IPS DF 4.7 (cell line): ENCODE data around the gene PGA5.

Source experiments
- DNase-seq: peaks from one replicate; pipeline ENCODE4 v3.0.0-alpha.2; 2013; ENCODE audit warnings: low spot score; ENCODE audit errors: extremely low read depth

The PGA5 gene

DNA sequence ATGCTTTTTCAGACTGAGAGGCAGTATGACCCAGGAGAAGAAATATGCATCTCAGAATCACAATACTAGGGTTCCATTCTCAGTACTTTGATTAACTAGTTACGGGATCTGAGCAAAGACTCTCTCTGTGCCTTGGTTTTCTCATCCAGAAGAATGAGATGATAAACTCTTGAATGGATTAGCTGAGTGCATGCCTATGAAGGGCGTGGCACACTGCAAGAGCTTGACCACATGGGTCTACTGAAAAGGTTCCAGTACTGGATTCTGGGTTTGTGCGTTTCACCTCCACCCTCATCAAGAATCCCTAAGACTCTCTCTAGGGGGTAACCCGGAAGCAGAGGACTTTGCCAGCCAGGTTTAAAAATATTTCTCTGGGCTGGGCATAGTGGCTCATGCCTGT, 25.6 kb downstream of the PGA5 start:
- DNase-seq = no peak

DNA sequence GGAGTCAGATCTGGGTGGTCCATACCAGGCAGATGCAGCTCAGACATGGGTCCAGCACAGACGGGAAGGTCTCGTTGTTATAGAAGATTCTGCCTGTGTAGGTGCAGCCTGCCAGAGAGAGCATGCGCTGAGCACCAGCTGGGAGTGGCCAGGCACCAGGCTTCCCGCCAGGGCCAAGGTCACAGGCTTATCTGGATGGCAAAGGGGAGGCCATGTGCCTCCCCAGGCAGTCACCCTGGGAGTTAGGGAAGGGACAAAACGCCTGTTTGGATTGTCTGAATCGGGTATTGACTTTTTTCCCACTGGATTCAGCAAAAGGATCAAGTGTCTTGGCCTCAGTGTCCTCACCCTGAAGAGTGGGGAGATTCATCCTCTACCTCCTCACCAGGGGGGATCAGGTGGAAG, 26.5 kb downstream of the PGA5 start:
- no peak for DNase-seq

DNA sequence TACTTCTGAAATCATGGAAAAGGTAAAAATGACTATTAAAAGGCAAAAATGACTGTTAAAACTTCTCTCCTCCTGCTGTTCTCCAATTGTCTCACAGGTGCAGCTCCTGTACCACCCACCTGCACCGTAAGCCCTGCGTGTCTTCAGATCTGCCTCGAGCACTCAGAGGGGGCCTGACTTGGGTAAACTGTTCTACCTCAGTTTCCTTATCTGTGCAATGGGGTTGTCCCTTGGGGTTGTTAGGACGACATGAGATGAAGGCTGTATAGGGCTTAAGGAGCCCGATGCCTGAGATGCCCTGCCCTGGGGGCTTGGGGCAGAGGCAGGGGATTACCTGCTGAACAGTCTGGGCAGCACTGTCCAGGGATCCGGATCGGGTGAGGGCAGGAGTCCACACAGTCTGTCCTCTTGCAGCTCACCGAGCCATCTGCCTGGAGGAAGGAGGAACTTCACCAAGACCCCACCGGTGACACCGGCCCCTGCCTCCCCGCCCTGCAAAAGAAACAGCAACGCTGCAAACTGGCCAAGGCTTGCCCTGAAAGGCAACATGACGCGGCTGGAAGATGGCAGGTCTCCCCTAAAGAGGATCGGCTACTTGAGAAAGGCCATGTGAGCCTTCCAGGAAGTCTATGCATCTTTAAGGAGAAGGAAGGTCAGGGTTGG, 27.7 kb downstream of the PGA5 start:
- DNase-seq = no peak

DNA sequence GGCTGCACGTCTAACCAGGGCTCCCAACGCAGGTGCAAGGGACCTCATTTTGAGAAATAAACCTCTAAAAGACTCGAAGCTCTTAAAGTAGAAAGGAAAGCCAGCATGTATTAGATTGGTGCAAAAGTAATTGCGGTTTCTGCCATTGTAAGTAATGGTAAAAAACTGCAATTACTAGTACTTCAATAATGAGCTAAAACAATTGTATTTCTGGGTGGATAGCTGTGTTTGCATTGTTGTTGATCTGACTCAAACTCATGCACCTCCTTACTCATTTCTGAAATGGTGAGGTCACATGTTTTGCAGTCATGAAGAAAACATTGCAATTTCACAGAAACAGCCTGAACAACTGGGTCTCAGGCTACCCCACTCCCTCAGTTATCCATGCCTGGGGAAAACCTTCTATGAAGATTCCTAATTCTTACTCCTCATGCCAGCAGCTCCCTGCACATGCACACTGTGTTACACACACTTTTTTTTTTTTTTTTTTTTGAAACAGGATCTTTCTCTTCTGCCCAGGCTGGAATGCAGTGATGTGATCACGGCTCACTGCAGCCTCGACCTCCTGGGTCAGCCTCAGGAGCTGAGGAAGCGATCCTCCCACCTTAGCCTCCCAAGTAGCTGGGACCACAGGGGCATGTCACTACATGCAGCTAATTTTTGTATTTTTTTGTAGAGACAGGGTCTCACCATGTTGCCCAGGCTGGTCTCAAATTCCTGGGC, 29.5 kb downstream of the PGA5 start:
- DNase-seq = no peak

DNA sequence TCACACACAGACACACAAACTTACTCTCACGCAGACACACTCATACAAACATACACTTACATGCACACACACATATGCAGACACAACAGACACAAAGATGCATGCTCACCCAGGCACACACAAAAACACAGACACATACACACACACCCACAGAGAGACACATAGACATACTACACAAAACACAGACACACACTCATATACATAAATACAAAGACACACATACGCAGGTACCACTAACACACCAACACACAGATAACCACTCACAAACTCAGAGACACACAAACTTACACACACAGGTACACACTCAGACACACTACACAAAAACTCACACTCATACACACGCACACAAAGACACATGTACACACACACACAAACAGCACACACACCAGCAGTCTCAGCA, 31.8 kb downstream of the PGA5 start:
- no peak for DNase-seq

DNA sequence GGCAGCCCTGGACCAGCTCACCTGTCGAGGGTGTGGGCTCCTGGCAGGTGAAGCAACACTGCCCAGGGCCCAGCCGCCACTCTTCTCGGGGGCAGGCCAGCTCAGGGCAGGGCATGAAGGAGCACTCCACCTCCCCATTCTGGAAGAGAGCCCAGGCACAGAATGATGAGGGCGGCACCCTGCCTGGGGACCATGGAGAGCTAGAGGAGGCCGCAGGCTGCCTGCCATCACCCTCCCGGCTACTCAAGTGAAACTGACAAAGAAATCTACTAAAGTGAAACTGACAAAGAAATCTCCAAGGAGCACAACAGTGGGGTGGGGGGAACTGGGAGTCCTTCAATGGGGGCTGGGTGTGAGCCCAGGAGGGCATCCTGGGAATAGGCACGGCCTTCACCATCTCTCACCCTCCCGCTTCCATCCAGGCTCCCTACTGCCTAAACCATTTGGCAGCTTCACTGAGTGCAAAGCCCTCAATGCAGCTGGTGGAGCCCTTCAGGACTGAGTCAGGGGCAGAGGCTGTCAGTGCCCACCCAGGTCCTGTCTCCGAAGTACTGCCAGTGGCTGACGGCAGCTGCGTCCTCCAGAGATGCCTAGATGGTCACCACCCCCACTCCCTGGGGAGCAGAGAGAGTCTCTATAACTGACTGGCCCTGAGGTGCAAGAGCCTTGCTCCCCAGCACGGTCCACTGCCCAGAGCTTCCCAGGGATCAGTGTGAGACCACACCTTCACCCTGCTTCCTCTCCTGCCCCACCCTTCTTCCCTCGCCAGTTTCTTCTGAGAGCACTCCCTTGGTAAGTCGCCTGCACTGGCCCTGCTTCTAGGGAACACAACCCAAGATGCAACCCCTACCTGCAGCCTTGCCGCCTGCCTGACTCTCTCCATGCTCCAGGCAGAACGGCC, 32.5 kb downstream of the PGA5 start:
- no peak for DNase-seq

DNA sequence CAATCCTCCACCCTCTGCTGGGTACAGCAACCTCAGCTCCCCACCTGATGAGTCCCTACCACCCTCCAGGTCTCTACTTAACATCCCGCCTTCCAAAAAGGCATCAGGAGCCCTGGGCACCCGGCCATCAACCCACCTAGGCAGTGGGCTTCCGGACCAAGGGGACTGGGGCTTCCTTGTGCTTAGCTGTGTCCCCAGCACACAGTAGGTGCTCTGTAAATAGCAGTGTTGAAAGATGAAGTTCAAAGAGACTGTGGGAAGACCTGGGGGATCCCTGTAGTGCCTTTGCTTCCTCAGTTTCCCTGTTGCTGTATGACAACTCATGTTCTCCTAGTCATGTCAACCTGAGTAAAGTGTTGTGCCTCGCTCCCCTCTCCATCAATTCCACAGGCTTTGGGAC, 33.1 kb downstream of the PGA5 start:
- no peak for DNase-seq

DNA sequence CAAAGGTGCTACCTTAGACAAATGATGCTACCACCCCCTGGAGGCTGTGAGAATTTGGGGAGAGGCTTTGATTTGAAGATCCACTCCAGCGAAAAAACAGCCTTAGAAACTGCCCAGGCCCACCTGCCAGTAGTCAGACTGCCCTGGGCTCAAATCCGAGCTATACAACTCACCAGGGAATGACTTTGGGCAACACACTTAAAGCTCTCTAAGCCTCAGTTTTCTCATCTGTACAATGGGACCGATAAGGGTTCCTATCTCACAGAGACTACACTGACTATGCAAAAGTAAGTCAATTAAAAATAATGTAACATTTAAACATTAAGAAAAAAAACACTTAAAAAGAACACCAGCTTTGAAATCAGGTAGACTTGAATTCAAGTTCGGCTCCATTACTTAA, 34.2 kb downstream of the PGA5 start:
- DNase-seq = no peak

DNA sequence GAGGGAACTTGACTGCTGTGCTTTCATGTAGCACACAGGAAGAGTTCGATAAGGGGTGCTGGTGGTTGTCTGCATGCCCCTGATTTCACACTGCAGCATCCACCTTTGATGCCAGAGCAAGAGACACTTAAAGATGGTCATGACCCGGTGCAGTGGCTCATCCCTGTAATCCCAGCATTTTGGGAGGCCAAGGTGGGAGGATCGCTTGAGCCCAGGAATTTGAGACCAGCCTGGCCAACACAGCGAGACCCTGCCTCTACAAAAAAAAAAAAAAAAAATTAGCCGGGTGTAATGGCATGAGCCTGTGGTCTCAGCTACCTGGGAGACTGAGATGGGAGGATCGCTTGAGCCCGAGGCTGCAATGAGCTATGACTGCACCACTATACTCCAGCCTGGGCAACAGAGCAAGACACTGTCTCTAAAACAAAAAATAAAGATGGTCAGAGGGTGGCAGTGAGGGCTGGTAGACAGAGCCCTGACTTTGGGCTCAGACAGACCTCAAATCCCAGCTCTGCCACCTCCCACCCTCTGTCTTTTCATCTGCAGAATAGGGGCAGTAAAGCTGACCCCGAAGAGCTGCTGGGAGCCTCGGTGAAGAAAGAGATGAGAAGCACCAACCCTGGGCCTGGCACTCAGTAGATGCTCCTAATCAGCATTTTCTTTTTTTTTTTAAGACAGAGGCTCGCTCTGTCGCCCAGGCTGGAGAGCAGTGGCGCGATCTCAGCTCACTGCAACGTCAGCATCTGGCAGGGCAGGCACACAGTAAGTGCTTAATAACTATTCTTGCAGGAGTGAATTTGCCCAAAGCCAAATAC, 36.4 kb downstream of the PGA5 start:
- no peak for DNase-seq

DNA sequence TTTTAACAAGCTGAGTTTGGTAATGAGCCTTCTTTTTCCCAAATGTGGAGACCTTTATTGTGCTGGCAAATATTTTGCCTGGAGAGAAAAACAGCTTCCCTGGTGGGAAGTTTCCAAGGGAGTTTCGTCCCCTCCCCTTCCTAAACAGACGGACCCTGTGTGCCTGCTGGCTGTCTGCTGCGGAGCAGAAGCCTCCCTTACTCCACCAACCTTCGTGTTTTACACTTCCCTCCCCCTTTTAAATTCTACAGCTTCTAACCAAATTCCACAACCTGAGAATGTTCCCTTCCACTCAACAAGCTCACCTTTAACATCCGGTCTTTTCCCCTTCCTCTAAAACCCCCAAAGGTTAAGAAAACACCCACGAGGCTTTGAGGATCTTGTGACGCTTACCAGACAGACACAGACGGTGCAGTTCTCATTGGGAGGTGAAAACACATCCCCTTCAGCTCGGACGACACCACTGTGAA, 37.1 kb downstream of the PGA5 start:
- no peak for DNase-seq

DNA sequence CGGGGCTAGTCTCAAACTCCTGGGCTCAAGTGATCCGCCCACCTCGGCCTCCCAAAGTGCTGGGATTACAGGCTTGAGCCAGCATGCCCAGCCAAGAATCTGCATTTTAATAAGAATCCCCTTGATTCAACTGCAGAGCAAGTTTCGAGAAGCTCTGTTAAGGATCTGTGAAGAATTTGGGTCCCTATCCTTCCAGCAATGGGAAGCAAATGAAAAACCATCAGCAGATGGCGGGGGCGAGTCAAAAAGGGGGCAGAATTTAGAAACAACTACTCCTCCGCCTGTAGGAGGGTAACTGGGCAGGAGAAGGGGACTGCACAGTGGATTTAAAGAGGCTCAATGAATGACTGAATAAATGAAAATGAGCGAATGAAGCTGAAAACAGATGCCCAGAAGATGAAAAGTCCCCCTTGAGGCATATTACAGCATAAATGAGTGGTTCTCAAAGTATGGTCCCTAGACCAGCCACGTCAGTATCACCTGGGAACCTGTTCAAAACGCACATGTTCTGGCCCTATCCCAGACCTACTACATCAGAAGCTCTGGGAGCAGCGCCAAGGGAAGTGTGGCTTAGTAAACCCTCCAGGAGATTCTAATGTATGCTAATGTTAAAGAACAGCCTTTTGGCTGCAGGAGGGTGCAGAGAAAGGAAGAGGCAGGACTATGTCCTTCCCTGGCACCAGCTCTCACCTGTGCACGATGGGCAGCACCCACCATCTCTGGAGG, 39.1 kb downstream of the PGA5 start:
- no peak for DNase-seq

DNA sequence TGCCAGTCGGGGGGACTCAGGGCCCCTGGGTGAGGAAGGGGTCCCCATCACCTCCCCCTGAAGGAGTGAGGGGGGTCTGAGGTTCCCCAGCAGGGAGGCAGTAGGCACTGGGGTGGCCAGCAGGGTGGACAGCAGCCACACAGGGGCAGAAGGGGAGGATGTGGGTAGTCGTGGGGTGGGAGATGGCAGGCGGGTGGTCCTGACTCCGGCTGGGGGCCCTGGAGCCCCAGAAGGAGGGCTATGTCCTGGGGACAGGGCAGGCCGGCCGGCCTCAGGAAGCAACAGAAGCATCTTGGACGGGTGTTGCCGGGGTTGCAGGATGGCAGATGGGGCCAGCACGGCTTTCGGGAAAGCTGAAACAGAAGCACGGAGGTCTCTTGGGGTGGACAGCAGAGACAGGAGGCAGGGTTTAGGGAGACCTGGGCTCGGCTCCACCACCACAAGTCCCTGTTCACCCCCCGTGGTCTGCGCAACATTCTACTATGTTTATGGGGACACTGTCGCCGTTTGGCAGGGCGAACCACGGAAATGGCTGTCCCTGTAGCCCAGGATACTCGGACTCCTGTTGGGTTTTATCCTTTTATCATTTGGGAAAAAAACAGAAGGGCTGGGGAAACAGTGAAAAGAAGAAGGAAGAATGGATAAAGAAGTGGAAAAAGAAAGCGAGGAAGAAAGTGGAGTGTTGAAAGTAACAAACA, 40.1 kb downstream of the PGA5 start:
- DNase-seq = no peak

DNA sequence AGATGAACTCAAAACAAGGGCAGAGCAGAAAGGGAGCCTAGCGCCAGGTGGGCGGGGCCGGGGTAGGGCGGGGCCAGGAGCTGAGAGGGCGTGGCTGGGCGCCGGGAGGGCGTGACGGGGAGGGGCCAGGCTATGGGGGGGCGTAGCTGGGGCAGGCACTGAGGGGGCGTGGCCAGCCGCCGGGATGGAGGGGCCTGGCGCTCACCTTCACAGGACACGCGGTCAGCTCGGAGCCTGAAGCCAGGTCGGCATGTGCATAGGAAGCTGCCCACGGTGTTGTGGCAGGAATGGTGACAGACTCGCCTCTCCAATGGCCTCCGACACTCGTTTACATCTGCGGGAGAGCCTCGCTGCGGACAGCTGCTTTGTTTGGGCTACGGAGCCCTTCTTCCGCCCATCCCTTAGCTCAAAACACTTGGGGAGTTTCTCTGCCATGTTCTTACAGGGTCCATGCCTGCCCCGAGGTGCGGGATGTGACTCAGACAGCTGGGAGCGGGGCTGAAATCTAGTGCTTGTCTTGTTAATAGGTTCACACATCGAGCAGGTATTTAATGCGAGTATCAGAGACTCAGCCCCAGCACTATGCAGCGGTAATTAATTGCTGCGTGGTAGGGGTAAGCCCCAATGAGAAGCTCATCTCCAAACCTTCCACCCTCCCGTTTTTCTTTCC, 40.7 kb downstream of the PGA5 start:
- DNase-seq = no peak

DNA sequence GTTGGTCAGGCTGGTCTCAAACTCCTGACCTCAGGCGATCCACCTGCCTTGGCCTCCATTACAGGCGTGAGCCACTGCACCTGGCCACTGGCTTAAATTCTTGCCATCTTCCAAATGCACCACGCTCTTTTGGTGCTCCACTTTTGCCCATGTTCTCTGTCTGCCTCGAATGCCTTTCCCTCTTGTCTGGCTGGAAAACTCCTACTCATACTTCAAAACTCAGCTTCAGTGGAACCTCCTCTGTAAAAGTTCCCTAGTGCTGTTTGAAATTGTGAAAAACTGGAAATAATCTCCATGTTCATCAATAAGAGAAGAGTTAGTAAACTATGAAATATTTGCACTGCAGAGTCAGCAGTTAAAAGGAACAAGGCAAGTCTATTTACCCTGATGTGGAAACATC, 42.6 kb downstream of the PGA5 start:
- DNase-seq = no peak

DNA sequence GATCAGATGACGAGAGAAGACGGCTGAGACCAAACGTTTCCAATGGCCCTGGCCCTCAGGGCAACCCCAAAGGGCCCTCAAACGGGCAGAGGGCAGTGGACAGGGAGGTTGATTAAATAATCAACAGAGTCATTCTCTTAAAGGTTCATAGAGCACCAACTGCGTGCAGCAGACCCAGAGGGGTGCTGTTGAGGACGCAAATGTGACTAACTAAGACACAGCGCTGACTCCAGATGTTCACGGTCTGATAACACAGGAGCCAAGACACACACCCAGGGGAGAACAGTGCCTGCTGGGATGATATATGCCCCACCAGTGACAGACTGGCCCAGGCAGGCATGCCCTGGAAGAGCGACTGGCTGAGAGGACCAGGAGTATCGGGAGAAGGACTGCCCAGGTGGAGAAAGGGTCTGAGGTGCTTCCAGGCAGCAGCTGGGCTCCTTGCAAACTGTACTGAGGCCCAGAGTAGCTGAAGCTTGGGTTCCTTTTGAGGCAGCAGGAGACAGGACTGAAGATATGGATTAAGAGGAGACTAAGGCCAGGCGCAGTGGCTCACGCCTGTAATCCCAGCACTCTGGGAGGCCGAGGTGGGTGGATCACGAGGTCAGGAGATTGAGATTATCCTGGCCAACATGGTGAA, 46.5 kb downstream of the PGA5 start:
- DNase-seq = no peak

DNA sequence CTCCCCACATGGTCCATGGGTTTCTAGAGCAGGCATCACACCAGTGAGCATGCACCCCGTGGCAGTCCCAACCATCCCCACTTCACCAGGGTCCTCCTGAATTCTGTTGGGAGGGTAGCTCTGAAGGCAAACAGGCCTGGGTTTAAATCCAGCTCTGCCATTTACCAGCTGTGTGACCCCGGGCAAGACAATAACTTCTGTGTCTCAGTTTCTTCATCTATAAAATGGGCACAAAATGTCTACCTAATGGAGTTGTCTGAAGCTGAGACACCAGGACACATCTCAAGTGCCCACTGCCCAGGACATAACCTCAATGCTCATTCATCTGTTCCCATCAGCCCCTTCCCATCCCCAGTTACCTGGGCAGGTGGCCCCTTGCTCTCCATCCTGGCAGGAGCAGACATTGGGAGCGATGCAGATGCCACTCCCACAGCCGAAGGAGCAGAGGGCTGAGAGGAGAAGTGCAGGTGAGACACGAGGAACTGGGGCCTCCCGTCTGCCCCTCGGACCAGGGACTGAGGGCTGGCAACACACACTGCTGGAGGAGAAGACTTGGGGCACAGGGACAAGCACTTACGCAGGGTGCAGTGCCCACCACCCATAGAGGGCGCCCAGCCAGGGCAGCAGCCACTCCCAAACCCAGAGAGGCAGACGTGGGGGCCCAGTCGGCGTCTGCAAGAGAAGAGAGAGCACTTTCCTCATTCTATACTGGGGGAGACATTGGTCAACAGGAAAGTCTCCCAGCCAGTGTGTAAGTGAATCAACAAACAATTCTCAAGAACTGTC, 50.1 kb downstream of the PGA5 start:
- DNase-seq = no peak

DNA sequence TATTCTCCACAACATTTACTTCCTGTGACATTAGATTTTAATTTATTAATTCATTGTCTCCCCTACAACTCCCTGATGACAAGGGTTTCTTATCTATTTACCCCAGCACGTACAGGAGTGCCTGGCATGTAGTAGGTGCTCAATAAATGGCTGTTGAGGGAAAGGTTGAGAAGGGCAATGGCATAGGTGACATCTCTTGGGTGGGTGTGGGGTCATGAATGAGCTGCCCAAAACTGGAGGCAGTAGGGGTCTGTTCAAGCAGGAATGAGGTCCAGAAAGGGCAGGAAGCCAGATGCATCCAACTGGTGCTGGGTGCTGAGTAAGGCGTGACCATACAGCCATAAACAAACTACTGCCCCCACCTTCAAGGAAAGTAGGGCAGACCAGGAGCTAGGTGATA, 51.4 kb downstream of the PGA5 start:
- no peak for DNase-seq
